Measurements from ENCODE around the gene OCSTAMP.

DNA sequence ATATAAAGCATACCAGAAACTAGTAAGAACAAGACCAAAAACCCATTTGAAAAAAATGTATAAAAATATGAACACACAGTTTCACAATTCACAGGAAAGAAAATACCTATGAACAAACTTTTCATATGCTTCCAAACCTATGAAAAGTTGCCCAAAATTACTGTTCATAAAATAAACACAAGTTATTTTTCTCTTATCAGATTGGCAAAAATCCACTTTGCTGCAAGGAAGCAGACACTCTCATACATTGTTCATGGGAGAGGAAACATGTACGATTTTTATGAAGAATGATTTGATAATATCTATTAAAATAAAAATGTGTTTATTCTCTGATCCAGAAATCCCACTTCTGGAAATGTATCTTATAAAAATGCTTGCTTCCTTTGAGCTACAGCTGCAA is 40.0 kb upstream of the OCSTAMP start:
- TF ChIP-seq, protein P1, sequence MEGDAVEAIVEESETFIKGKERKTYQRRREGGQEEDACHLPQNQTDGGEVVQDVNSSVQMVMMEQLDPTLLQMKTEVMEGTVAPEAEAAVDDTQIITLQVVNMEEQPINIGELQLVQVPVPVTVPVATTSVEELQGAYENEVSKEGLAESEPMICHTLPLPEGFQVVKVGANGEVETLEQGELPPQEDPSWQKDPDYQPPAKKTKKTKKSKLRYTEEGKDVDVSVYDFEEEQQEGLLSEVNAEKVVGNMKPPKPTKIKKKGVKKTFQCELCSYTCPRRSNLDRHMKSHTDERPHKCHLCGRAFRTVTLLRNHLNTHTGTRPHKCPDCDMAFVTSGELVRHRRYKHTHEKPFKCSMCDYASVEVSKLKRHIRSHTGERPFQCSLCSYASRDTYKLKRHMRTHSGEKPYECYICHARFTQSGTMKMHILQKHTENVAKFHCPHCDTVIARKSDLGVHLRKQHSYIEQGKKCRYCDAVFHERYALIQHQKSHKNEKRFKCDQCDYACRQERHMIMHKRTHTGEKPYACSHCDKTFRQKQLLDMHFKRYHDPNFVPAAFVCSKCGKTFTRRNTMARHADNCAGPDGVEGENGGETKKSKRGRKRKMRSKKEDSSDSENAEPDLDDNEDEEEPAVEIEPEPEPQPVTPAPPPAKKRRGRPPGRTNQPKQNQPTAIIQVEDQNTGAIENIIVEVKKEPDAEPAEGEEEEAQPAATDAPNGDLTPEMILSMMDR (IDR thresholded peaks at IDR 0.05; ENCODE audit: low read depth, low read length) = no peak
- no peak for TF ChIP-seq EZH2phosphoT487 (IDR thresholded peaks at IDR 0.05; ENCODE audit: low read depth)
